GM20431 (cell line): Measurements from ENCODE around the gene G0S2.

Source experiments
- in situ Hi-C: fragments of 300-500 bp; cut with MseI, MboI; formaldehyde crosslinking; loops from one replicate; pipeline ENCODE4 v1.15.0; 2020; ENCODE audit warnings: low sequenced_read_pairs; ENCODE audit not compliant: unreplicated experiment

Gene G0S2

GRCh38 chr1:209647156-209647555, 28.1 kb upstream of the G0S2 start:
- in situ Hi-C loops: no loop called here

GRCh38 chr1:209648346-209648745, 26.9 kb upstream of the G0S2 start:
- in situ Hi-C loops: no loop called here

- in situ Hi-C loops: no loop called here
Observed at GRCh38 chr1:209648931-209649776, 26.1 kb upstream of the G0S2 start.

GRCh38 chr1:209650454-209650853, 24.8 kb upstream of the G0S2 start:
- in situ Hi-C loops: no loop called here

- in situ Hi-C loops: no loop called here
Observed at GRCh38 chr1:209651138-209651587, 24.0 kb upstream of the G0S2 start.

GRCh38 chr1:209652121-209652735, 23.0 kb upstream of the G0S2 start, which contains the start of gene LAMB3:
Gene LAMB3 (minus strand): TSS chr1:209652425. CDS start chr1:209650944, 1,481 bp downstream.
- in situ Hi-C loops: no loop called here

GRCh38 chr1:209652873-209653401, 22.3 kb upstream of the G0S2 start:
- in situ Hi-C loops: no loop called here

GRCh38 chr1:209653915-209654351, 21.3 kb upstream of the G0S2 start:
- in situ Hi-C loops: no loop called here

- in situ Hi-C loops: no loop called here
Observed at GRCh38 chr1:209655411-209656231, 19.6 kb upstream of the G0S2 start.

- in situ Hi-C loops: no loop called here
Observed at GRCh38 chr1:209657140-209657879, 17.9 kb upstream of the G0S2 start.

- in situ Hi-C loops: no loop called here
Observed at GRCh38 chr1:209657918-209658317, 17.3 kb upstream of the G0S2 start.

GRCh38 chr1:209659909-209660308, 15.3 kb upstream of the G0S2 start:
- in situ Hi-C loops: no loop called here

- in situ Hi-C loops: no loop called here
Observed at GRCh38 chr1:209661071-209661470, 14.1 kb upstream of the G0S2 start.

- in situ Hi-C loops: no loop called here
Observed at GRCh38 chr1:209662879-209663327, 12.3 kb upstream of the G0S2 start.

- in situ Hi-C loops: no loop called here
Observed at GRCh38 chr1:209667103-209667502, 8.1 kb upstream of the G0S2 start.

GRCh38 chr1:209667708-209668107, 7.5 kb upstream of the G0S2 start:
- in situ Hi-C loops: no loop called here

- in situ Hi-C loops: no loop called here
Observed at GRCh38 chr1:209670441-209671082, 4.7 kb upstream of the G0S2 start.

- in situ Hi-C loops: no loop called here
Observed at GRCh38 chr1:209672705-209673630, 2.2 kb upstream of the G0S2 start.
